Epithelial cell of prostate (primary cell): ENCODE data around the gene ST6GAL1.
"Not testable (repeated sequence)": the region's sequence is repeated elsewhere in the genome, so short reads cannot be mapped to it uniquely, and the experiment has no call there.

Experiments used
- DNase-seq: peaks from one replicate; pipeline ENCODE4 v3.0.0-alpha.2; 2011; ENCODE audit warnings: low read depth, low spot score
- H3K27ac ChIP-seq: fragments of 450-650 bp; 2 replicates; pipeline ENCODE4 v1.5.1; 2017; ENCODE audit warnings: mild to moderate bottlenecking

The ST6GAL1 gene

GRCh38 chr3:186930143-186930640, at the start of gene ST6GAL1:
Gene ST6GAL1 (plus strand): TSS chr3:186930526. CDS start chr3:187042704, 112,178 bp downstream.
- DNase-seq, result no peak
- H3K27ac ChIP-seq, result peak within 1 kb of the TSS; percentile 29

- H3K27ac ChIP-seq, result peak overlapping the region; percentile 68
- DNase-seq, result no peak
These were observed 48.2 kb upstream of the ST6GAL1 start for GRCh38 chr3:186882150-186882524.

GRCh38 chr3:186882881-186883685, 47.2 kb upstream of the ST6GAL1 start:
- H3K27ac ChIP-seq, result peak overlapping the region; percentile 68
- DNase-seq, result peak; percentile 80

- DNase-seq, result no peak
- peak overlapping the region; percentile 68 for H3K27ac ChIP-seq
These were observed 46.7 kb upstream of the ST6GAL1 start for GRCh38 chr3:186883686-186884058.

- DNase-seq, H3K27ac ChIP-seq: not testable (repeated sequence)
These were observed 45.5 kb upstream of the ST6GAL1 start for GRCh38 chr3:186884868-186885267.

- no peak for DNase-seq
- H3K27ac ChIP-seq, result no peak overlapping the region
These were observed 43.9 kb upstream of the ST6GAL1 start for GRCh38 chr3:186886202-186886981.

GRCh38 chr3:186887507-186887938, 42.8 kb upstream of the ST6GAL1 start:
- H3K27ac ChIP-seq, DNase-seq: not testable (repeated sequence)

- H3K27ac ChIP-seq, result no peak overlapping the region
- no peak for DNase-seq
These were observed 41.8 kb upstream of the ST6GAL1 start for GRCh38 chr3:186888569-186888968.

- DNase-seq, H3K27ac ChIP-seq: not testable (repeated sequence)
These were observed 40.6 kb upstream of the ST6GAL1 start for GRCh38 chr3:186889698-186890097.

- no peak for DNase-seq
- no peak overlapping the region for H3K27ac ChIP-seq
These were observed 39.4 kb upstream of the ST6GAL1 start for GRCh38 chr3:186890911-186891310.

GRCh38 chr3:186893071-186893470, 37.3 kb upstream of the ST6GAL1 start:
- DNase-seq, H3K27ac ChIP-seq: not testable (repeated sequence)

- no peak overlapping the region for H3K27ac ChIP-seq
- no peak for DNase-seq
These were observed 34.9 kb upstream of the ST6GAL1 start for GRCh38 chr3:186895406-186895805.

- DNase-seq, result no peak
- H3K27ac ChIP-seq, result no peak overlapping the region
These were observed 34.3 kb upstream of the ST6GAL1 start for GRCh38 chr3:186896006-186896405.

- no peak for DNase-seq
- H3K27ac ChIP-seq, result no peak overlapping the region
These were observed 33.5 kb upstream of the ST6GAL1 start for GRCh38 chr3:186896875-186897274.

- peak overlapping the region; percentile 66 for H3K27ac ChIP-seq
- DNase-seq, result no peak
These were observed 29.1 kb upstream of the ST6GAL1 start for GRCh38 chr3:186901135-186901734.

- H3K27ac ChIP-seq, result peak overlapping the region; percentile 66
- no peak for DNase-seq
These were observed 28.2 kb upstream of the ST6GAL1 start for GRCh38 chr3:186902154-186902553.

- no peak overlapping the region for H3K27ac ChIP-seq
- DNase-seq, result no peak
These were observed 27.6 kb upstream of the ST6GAL1 start for GRCh38 chr3:186902713-186903112.

GRCh38 chr3:186903676-186904075, 26.6 kb upstream of the ST6GAL1 start:
- H3K27ac ChIP-seq, DNase-seq: not testable (repeated sequence)

- DNase-seq, H3K27ac ChIP-seq: not testable (repeated sequence)
These were observed 23.3 kb upstream of the ST6GAL1 start for GRCh38 chr3:186907075-186907474.

- no peak for DNase-seq
- no peak overlapping the region for H3K27ac ChIP-seq
These were observed 21.1 kb upstream of the ST6GAL1 start for GRCh38 chr3:186909078-186909853.
